Type B pancreatic cell (in vitro differentiated cells): ENCODE results near the gene LAPTM5. TPM values are rescaled to one million over a fixed set of nuclear protein-coding genes. Genes with fewer than 3 reads are reported as not detected.

ENCODE experiments used
- DNase-seq: peaks from one replicate; pipeline ENCODE4 v3.0.0; 2021; ENCODE audit warnings: mixed read lengths; ENCODE audit not compliant: unreplicated experiment; ENCODE audit errors: extremely low spot score
- H3K27ac Mint-ChIP-seq: 2 replicates; pipeline ENCODE4 v1.8.0; 2021; ENCODE audit warnings: mild to moderate bottlenecking, mixed read lengths
- H3K27me3 Mint-ChIP-seq: 2 replicates; pipeline ENCODE4 v1.8.0; 2021; ENCODE audit warnings: mixed read lengths
- H3K36me3 Mint-ChIP-seq: 2 replicates; pipeline ENCODE4 v1.8.0; 2021; ENCODE audit warnings: mixed read lengths
- H3K4me1 Mint-ChIP-seq: one replicate; pipeline ENCODE4 v1.8.0; 2021; ENCODE audit warnings: mixed read lengths; ENCODE audit not compliant: unreplicated experiment
- H3K4me3 Mint-ChIP-seq: 2 replicates; pipeline ENCODE4 v1.8.0; 2021; ENCODE audit warnings: mild to moderate bottlenecking, mixed read lengths
- H3K9me3 Mint-ChIP-seq: 2 replicates; pipeline ENCODE4 v1.8.0; 2021; ENCODE audit warnings: mixed read lengths
- CTCF ChIP-seq: fragments of 200-600 bp; sonication (generic); conservative IDR thresholded peaks from 2 replicates; pipeline ENCODE4 v1.5.0; 2021; ENCODE audit warnings: antibody characterized with exemption, mild to moderate bottlenecking
- total RNA-seq: library from RNA; stranded (reverse); gene quantifications from 2 replicates; pipeline ENCODE4 v1.2.1, GENCODE V29; 2021; ENCODE audit warnings: low replicate concordance

Gene LAPTM5
- total RNA-seq, 1 donor from 2014 or later = 0.24 TPM

GRCh38 chr1:30788580-30789387 lies 31.2 kb upstream of the LAPTM5 start:
- no peak overlapping the region for H3K4me3 Mint-ChIP-seq
- no peak for DNase-seq
- no peak for TF ChIP-seq CTCF
- no peaks in the 10 kb centered on the region for H3K9me3 Mint-ChIP-seq
- peaks cover 36% of the 10 kb centered on the region for H3K27me3 Mint-ChIP-seq
- H3K27ac Mint-ChIP-seq = peak overlapping the region; percentile 2
- peaks cover 26% of the 10 kb centered on the region for H3K4me1 Mint-ChIP-seq
- no peaks in the 10 kb centered on the region for H3K36me3 Mint-ChIP-seq

GRCh38 chr1:30787856-30788495 lies 30.4 kb upstream of the LAPTM5 start:
- no peaks in the 10 kb centered on the region for H3K9me3 Mint-ChIP-seq
- peaks cover 33% of the 10 kb centered on the region for H3K27me3 Mint-ChIP-seq
- H3K4me3 Mint-ChIP-seq = no peak overlapping the region
- no peak for DNase-seq
- peaks cover 33% of the 10 kb centered on the region for H3K4me1 Mint-ChIP-seq
- no peak overlapping the region for H3K27ac Mint-ChIP-seq
- H3K36me3 Mint-ChIP-seq = no peaks in the 10 kb centered on the region
- TF ChIP-seq CTCF = no peak

GRCh38 chr1:30787266-30787665 lies 29.7 kb upstream of the LAPTM5 start:
- peaks cover 38% of the 10 kb centered on the region for H3K4me1 Mint-ChIP-seq
- no peak for DNase-seq
- no peaks in the 10 kb centered on the region for H3K9me3 Mint-ChIP-seq
- H3K4me3 Mint-ChIP-seq = no peak overlapping the region
- H3K27ac Mint-ChIP-seq = no peak overlapping the region
- H3K27me3 Mint-ChIP-seq = peaks cover 30% of the 10 kb centered on the region
- H3K36me3 Mint-ChIP-seq = no peaks in the 10 kb centered on the region
- TF ChIP-seq CTCF = no peak

GRCh38 chr1:30786264-30786991 lies 28.9 kb upstream of the LAPTM5 start:
- peaks cover 38% of the 10 kb centered on the region for H3K4me1 Mint-ChIP-seq
- H3K27me3 Mint-ChIP-seq = peaks cover 26% of the 10 kb centered on the region
- H3K27ac Mint-ChIP-seq = no peak overlapping the region
- no peaks in the 10 kb centered on the region for H3K9me3 Mint-ChIP-seq
- no peak overlapping the region for H3K4me3 Mint-ChIP-seq
- no peak for DNase-seq
- TF ChIP-seq CTCF = no peak
- H3K36me3 Mint-ChIP-seq = no peaks in the 10 kb centered on the region

GRCh38 chr1:30785714-30786113 lies 28.1 kb upstream of the LAPTM5 start:
- H3K9me3 Mint-ChIP-seq = no peaks in the 10 kb centered on the region
- DNase-seq = no peak
- no peak for TF ChIP-seq CTCF
- H3K36me3 Mint-ChIP-seq = no peaks in the 10 kb centered on the region
- peaks cover 38% of the 10 kb centered on the region for H3K4me1 Mint-ChIP-seq
- H3K27ac Mint-ChIP-seq = no peak overlapping the region
- H3K27me3 Mint-ChIP-seq = peaks cover 23% of the 10 kb centered on the region
- no peak overlapping the region for H3K4me3 Mint-ChIP-seq
